K562 (cell line): Measurements from ENCODE around the gene CYP4F3. TPM values are rescaled to one million over a fixed set of nuclear protein-coding genes. Genes with fewer than 3 reads are reported as not detected.

Experiments used
- ATAC-seq: fragments of 200-7000 bp; cut with Tn5 transposase; 3 replicates; pipeline ENCODE4 v1.9.1; 2020; ENCODE audit warnings: moderate library complexity
- BruUV-seq: library from RNA; stranded (reverse); fragments of 400-500 nt; replicated peaks from 2 replicates; lab custom pipeline; 2021; lab: Mats Ljungman, UMichigan
- CTCF ChIA-PET: fragments of 300-600 bp; formaldehyde crosslinking; extraction: SDS; loops from one replicate; lab custom pipeline; 2021; ENCODE audit warnings: low intra/inter-chr PET ratio; lab: Yijun Ruan, JAX
- POLR2A ChIA-PET: fragments of 300-600, 350-650 bp; sonication (Branson Sonifier 250); formaldehyde crosslinking; extraction: SDS; loops from one replicate; lab custom pipeline; 2021; ENCODE audit warnings: antibody characterized with exemption, inconsistent platforms; lab: Yijun Ruan, JAX
- DNase-seq, 4 experiments: peaks; one replicate each; pipeline versions ENCODE4 v3.0.0 to v3.0.0-alpha.2; 2011 to 2018; ENCODE audit warnings: low spot score in 3 of 4, mixed read lengths in 3 of 4; ENCODE audit errors: extremely low read depth in 1 of 4
- FAIRE-seq: peaks from 2 replicates; lab custom pipeline; 2011; peaks lifted over from hg19 to GRCh38; lab: Jason Lieb, UNC
- H2AFZ ChIP-seq: 2 replicates; pipeline ENCODE4 v1.6.0; 2011; ENCODE audit warnings: low read depth, low read length, control low read depth, inconsistent platforms
- H3K27ac ChIP-seq: fragments of 200-600 bp; 3 replicates; pipeline ENCODE4 v1.8.0; 2011; ENCODE audit warnings: low read depth, mild to moderate bottlenecking, control low read depth, inconsistent platforms, low read length, moderate library complexity, mixed read lengths; ENCODE audit errors: extremely low read depth
- H3K27me3 ChIP-seq, 2 experiments: fragments of 300-600 bp in 1 of 2; 2 replicates in 1 of 2; 3 replicates in 1 of 2; pipeline versions ENCODE4 v1.6.0 to v1.8.0; 2011; ENCODE audit warnings: inconsistent platforms in 2 of 2, low read length in 2 of 2, mild to moderate bottlenecking in 1 of 2, mixed read lengths in 1 of 2, moderate library complexity in 1 of 2; ENCODE audit not compliant: control insufficient read depth in 2 of 2, insufficient read depth in 2 of 2
- H3K36me3 ChIP-seq: fragments of 300-600 bp; 3 replicates; pipeline ENCODE4 v1.8.0; 2011; ENCODE audit warnings: mild to moderate bottlenecking, low read length, inconsistent platforms; ENCODE audit not compliant: control insufficient read depth, insufficient read depth
- H3K4me1 ChIP-seq, 2 experiments: fragments of 200-600 bp in 1 of 2; replicated peaks in 1 of 2; 2 replicates in 1 of 2; 3 replicates in 1 of 2; pipeline versions ENCODE4 v1.5.1 to v1.8.0; 2011; ENCODE audit warnings: inconsistent platforms in 2 of 2, low read length in 2 of 2, mild to moderate bottlenecking in 1 of 2, mixed read lengths in 1 of 2, moderate library complexity in 1 of 2; ENCODE audit not compliant: control insufficient read depth in 2 of 2, insufficient read depth in 2 of 2
- H3K4me2 ChIP-seq: 2 replicates; pipeline ENCODE4 v1.6.1; 2011; ENCODE audit warnings: low read length, control low read depth, inconsistent platforms, mixed read lengths; ENCODE audit not compliant: insufficient read depth
- H3K4me3 ChIP-seq: fragments of 200-600 bp; sonication (generic), shearing (Covaris generic); 2 replicates; pipeline ENCODE4 v1.5.1; 2016; ENCODE audit warnings: control low read depth, inconsistent platforms
- H3K79me2 ChIP-seq: fragments of 200-600 bp; 3 replicates; pipeline ENCODE4 v1.8.0; 2011; ENCODE audit warnings: low read length, inconsistent platforms; ENCODE audit not compliant: control insufficient read depth, insufficient read depth
- H3K9ac ChIP-seq, 2 experiments: 2 replicates each; pipeline versions ENCODE4 v1.6.0 to v1.6.1; 2011; ENCODE audit warnings: low read depth in 2 of 2, low read length in 2 of 2, control low read depth in 1 of 2, inconsistent platforms in 1 of 2, mild to moderate bottlenecking in 1 of 2, mixed read lengths in 1 of 2; ENCODE audit not compliant: insufficient read depth in 1 of 2
- H3K9me1 ChIP-seq: one replicate; pipeline ENCODE4 v1.6.0; 2011; ENCODE audit warnings: inconsistent platforms, mild to moderate bottlenecking, low read length, moderate library complexity; ENCODE audit not compliant: control insufficient read depth, insufficient read depth
- H3K9me3 ChIP-seq: replicated peaks from 2 replicates; pipeline ENCODE4 v1.5.1; 2011; ENCODE audit warnings: low read depth, low read length, inconsistent platforms; ENCODE audit not compliant: control insufficient read depth, insufficient read depth
- H4K20me1 ChIP-seq: replicated peaks from 2 replicates; pipeline ENCODE4 v1.6.1; 2011; ENCODE audit warnings: low read length, inconsistent platforms, mixed read lengths; ENCODE audit not compliant: control insufficient read depth, insufficient read depth
- EWSR1 ChIP-seq: fragments of 450-650 bp; IDR thresholded peaks from 2 replicates; pipeline ENCODE4 v1.6.1; 2018; ENCODE audit warnings: borderline replicate concordance, mild to moderate bottlenecking, low read depth, moderate library complexity; ENCODE audit not compliant: partially characterized antibody
- GATA2 ChIP-seq: sonication (generic); formaldehyde crosslinking; IDR thresholded peaks from 2 replicates; pipeline ENCODE4 v1.4.0; 2020; ENCODE audit warnings: mild to moderate bottlenecking, missing genetic modification reagents
- KLF10 ChIP-seq: fragments of 250-450 bp; sonication (Bioruptor Pico); IDR thresholded peaks from 2 replicates; pipeline ENCODE4 v1.6.1; 2021; ENCODE audit warnings: matching md5 sums
- NRF1 ChIP-seq, 2 experiments: fragments of 450-650 bp; IDR thresholded peaks in 1 of 2; conservative IDR thresholded peaks in 1 of 2; 2 replicates each; pipeline ENCODE4 v1.6.1; 2014; ENCODE audit warnings: mild to moderate bottlenecking in 2 of 2
- TCF3 ChIP-seq: sonication (generic); formaldehyde crosslinking; IDR thresholded peaks from 2 replicates; pipeline ENCODE4 v1.4.0; 2020; ENCODE audit warnings: mild to moderate bottlenecking, missing genetic modification reagents
- ZNF184 ChIP-seq: sonication (generic); formaldehyde crosslinking; IDR thresholded peaks from 2 replicates; pipeline ENCODE4 v1.5.0; 2020; ENCODE audit warnings: missing genetic modification reagents
- ZNF197 ChIP-seq: fragments of 200-800 bp; sonication (Bioruptor generic); IDR thresholded peaks from 2 replicates; pipeline ENCODE4 v1.6.1; 2016; ENCODE audit warnings: low read depth, missing genetic modification characterization, missing compliant biosample characterization
- ZNF277 ChIP-seq: fragments of 250-450 bp; sonication (Bioruptor Pico); IDR thresholded peaks from 2 replicates; pipeline ENCODE4 v1.8.0; 2022; ENCODE audit warnings: inconsistent platforms, mild to moderate bottlenecking, moderate library complexity, borderline replicate concordance
- ZNF583 ChIP-seq: fragments of 250-450 bp; sonication (Bioruptor Pico); IDR thresholded peaks from 2 replicates; pipeline ENCODE4 v1.4.0; 2020
- WGBS: fragments of 100-300 bp; shearing (Covaris generic); methylation state at CpG from one replicate; pipeline ENCODE4 v1.1.6; 2016; ENCODE audit warnings: low coverage, mixed read lengths; ENCODE audit not compliant: insufficient coverage; ENCODE audit errors: missing lambda C conversion rate; 5-methylcytosine and 5-hydroxymethylcytosine counted together
- in situ Hi-C: fragments of 300-500 bp; cut with MboI; formaldehyde crosslinking; loops from 4 replicates; pipeline ENCODE4 v1.15.0; 2018; ENCODE audit warnings: inconsistent platforms, mixed read lengths
- intact Hi-C: fragments of 100-400 bp; cut with micrococcal nuclease; formaldehyde crosslinking; loops from 2 replicates; pipeline ENCODE4 v1.14.2; 2022
- polyA plus RNA-seq, 8 experiments: library from polyadenylated mRNA; depleted of rRNA in 4 of 8; stranded (reverse) in 5 of 8; unstranded in 3 of 8; fragments of >200 nt; fragmentation: Nextera tagmentation in 2 of 8; fragmentation: Illumina TruSeq in 1 of 8; extraction: Ambion mirVana in 2 of 8; extraction: Trizol in 1 of 8; gene quantifications; 2 replicates each; pipeline versions ENCODE4 v1.2.1 to v1.2.3, GENCODE V29; 2011 to 2014; ENCODE audit warnings: inconsistent platforms in 1 of 8, missing spikeins in 1 of 8
- total RNA-seq, 7 experiments: library from RNA; depleted of rRNA in 6 of 7; stranded (reverse); fragments of >200 nt in 6 of 7; fragmentation: Illumina TruSeq in 2 of 7; extraction: Trizol in 2 of 7; gene quantifications; 2 replicates each; pipeline versions ENCODE4 v1.2.1 to v1.2.3, GENCODE V29; 2011 to 2021; ENCODE audit warnings: low replicate concordance in 1 of 7

CYP4F3 gene
- total and polyA plus RNA-seq, 9 of the 15 experiments (the other 6 are each of a cell fraction or from before 2014, with no cell fraction given): 0.01 to 0.40 (median 0.16) TPM; not detected in 6

GRCh38 chr19:15628236-15629002 is 12.3 kb upstream of the CYP4F3 start:
- no peak overlapping the region for H3K27ac ChIP-seq
- no peaks in the 10 kb centered on the region for H3K36me3 ChIP-seq
- ATAC-seq (no peak), DNase-seq (no peak), FAIRE-seq (no peak)
- no peaks in the 10 kb centered on the region; a peak in 1 of 5 replicates for H3K27me3 ChIP-seq
- H3K9me1 ChIP-seq: no peaks in the 10 kb centered on the region
- 1% methylated on average over 22 of the region's 22 CpGs for WGBS
- no peak overlapping the region for H2AFZ ChIP-seq
- no peak overlapping the region for H3K4me2 ChIP-seq
- H3K9ac ChIP-seq: no peak overlapping the region
- H4K20me1 ChIP-seq: no peaks in the 10 kb centered on the region
- ChIA-PET CTCF (interaction anchor here (0.5 to 2.1 kb wide), 3 partner anchors 219 to 557 kb away, joined by 3 to 4 read pairs (median 4); partner anchors contain the start of gene FAM32A), POLR2A (no interaction called here)
- H3K79me2 ChIP-seq: no peaks in the 10 kb centered on the region
- H3K4me3 ChIP-seq: no peak overlapping the region
- H3K4me1 ChIP-seq: peaks cover 0 to 3% of the 10 kb centered on the region in 2 experiments; a peak in 1 of 5 replicates
- in situ Hi-C loops (loop anchor here (5.0 kb wide), 1 partner anchor 554 kb away; no protein-coding TSS in a partner anchor), intact Hi-C loops (loop anchor here (1.0 to 10.0 kb wide), 3 partner anchors 182 to 554 kb away; no protein-coding TSS in a partner anchor)
- no peaks in the 10 kb centered on the region for H3K9me3 ChIP-seq
- BruUV-seq: no TSS peak
- TF ChIP-seq ZNF277 (no peak), ZNF184 (CRISPR knock-in tag) (no peak), TCF3 (no peak), KLF10 (no peak), ZNF197 (CRISPR knock-in tag) (no peak), NRF1 (conservative IDR thresholded peaks at IDR 0.05 in 1 of 2, IDR thresholded peaks at IDR 0.05 in 1 of 2) (no peak), ZNF583 (no peak), GATA2 (CRISPR knock-in tag) (no peak), EWSR1 (no peak)
